ENCODE measurements around the gene MDH1.
"Not testable (repeated sequence)": the region's sequence is repeated elsewhere in the genome, so short reads cannot be mapped to it uniquely, and the experiment has no call there.

The MDH1 gene

DNA sequence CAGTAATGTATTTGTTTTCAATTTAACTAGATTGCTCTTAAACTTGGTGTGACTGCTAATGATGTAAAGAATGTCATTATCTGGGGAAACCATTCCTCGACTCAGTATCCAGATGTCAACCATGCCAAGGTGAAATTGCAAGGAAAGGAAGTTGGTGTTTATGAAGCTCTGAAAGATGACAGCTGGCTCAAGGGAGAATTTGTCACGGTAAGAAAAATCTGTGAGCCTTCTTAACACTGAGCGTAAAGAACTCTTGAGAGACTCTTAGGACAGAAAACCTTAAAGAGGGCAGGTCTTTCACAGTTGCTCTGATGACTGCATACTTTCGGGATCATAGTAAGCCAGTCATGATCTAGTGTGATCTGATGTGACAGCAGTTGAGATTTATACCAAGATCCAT is 15.9 kb downstream of the MDH1 start:
- H3K27ac ChIP-seq (ENCODE audit: low read depth, low read length), result no peak overlapping the region
- H3K4me3 ChIP-seq (ENCODE audit: low read depth in 1 of 5, low read length in 5 of 5), result no peak overlapping the region
- no peak overlapping the region for H3K9ac ChIP-seq (ENCODE audit: low read length in 5 of 5)
- H3K36me3 ChIP-seq (ENCODE audit: control insufficient read depth in 5 of 5, insufficient read depth in 5 of 5, low read length in 5 of 5), result peaks cover 56 to 70% (median 60%) of the 10 kb centered on the region in 5 donors
- no peaks in the 10 kb centered on the region for H3K27me3 ChIP-seq (ENCODE audit: control insufficient read depth in 5 of 5, insufficient read depth in 4 of 5, low read length in 5 of 5)
- H3K9me3 ChIP-seq (ENCODE audit: control insufficient read depth in 5 of 5, low read length in 5 of 5), result no peaks in the 10 kb centered on the region
- H3K4me1 ChIP-seq (ENCODE audit: control insufficient read depth in 5 of 5, insufficient read depth in 5 of 5, low read length in 5 of 5), result peaks cover 0 to 27% (median 0%) of the 10 kb centered on the region in 5 donors

DNA sequence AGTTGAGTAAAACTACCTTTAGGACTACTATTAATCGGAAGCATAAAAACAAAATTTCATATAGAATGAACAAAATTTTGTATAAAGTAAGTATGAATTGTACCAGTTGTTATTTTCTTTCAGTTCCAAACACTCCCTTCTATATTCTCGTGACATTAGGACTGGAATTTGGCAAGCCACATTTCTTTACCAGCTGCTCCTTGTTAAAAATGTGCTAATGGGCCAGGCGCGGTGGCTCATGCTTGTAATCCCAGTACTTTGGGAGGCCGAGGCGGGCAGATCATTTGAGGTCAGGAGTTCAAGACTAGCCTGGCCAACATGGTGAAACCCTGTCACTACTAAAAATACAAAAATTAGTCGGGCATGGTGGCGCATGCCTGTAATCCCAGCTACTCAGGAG is 20.1 kb downstream of the MDH1 start:
- not testable (repeated sequence) for H3K27me3 ChIP-seq (ENCODE audit: control insufficient read depth in 5 of 5, insufficient read depth in 4 of 5, low read length in 5 of 5); H3K9me3 ChIP-seq (ENCODE audit: control insufficient read depth in 5 of 5, low read length in 5 of 5); H3K27ac ChIP-seq (ENCODE audit: low read depth, low read length); H3K4me3 ChIP-seq (ENCODE audit: low read depth in 1 of 5, low read length in 5 of 5); H3K9ac ChIP-seq (ENCODE audit: low read length in 5 of 5)
- H3K4me1 ChIP-seq (ENCODE audit: control insufficient read depth in 5 of 5, insufficient read depth in 5 of 5, low read length in 5 of 5), result peaks cover 0 to 19% (median 6%) of the 10 kb centered on the region in 5 donors
- H3K36me3 ChIP-seq (ENCODE audit: control insufficient read depth in 5 of 5, insufficient read depth in 5 of 5, low read length in 5 of 5), result peaks cover 28 to 36% (median 33%) of the 10 kb centered on the region in 5 donors

DNA sequence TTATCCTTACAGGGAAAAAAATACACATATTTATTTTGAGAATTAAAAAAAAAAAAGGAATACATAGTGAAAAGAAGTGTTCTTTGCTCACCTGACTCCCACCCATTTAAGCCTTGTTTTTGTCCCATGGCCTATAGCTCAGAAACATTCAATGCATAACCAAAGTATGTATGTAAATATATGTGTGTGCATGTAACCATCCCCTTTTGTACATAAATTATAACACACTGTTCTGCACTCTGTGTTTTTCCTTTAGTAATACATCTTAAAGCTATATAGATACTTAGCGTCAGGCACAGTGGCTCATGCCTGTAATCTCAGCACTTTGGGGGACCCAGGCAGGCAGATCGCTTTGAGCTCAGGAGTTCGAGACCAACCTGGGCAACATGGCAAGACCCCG is 21.8 kb downstream of the MDH1 start:
- Histone ChIP-seq H3K4me1 (ENCODE audit: control insufficient read depth in 5 of 5, insufficient read depth in 5 of 5, low read length in 5 of 5) (peaks cover 0 to 29% (median 10%) of the 10 kb centered on the region in 5 donors), H3K4me3 (ENCODE audit: low read depth in 1 of 5, low read length in 5 of 5) (no peak overlapping the region), H3K9ac (ENCODE audit: low read length in 5 of 5) (no peak overlapping the region), H3K9me3 (ENCODE audit: control insufficient read depth in 5 of 5, low read length in 5 of 5) (no peaks in the 10 kb centered on the region), H3K36me3 (ENCODE audit: control insufficient read depth in 5 of 5, insufficient read depth in 5 of 5, low read length in 5 of 5) (peaks cover 13 to 20% (median 17%) of the 10 kb centered on the region in 5 donors), H3K27me3 (ENCODE audit: control insufficient read depth in 5 of 5, insufficient read depth in 4 of 5, low read length in 5 of 5) (no peaks in the 10 kb centered on the region), H3K27ac (ENCODE audit: low read depth, low read length) (no peak overlapping the region)

DNA sequence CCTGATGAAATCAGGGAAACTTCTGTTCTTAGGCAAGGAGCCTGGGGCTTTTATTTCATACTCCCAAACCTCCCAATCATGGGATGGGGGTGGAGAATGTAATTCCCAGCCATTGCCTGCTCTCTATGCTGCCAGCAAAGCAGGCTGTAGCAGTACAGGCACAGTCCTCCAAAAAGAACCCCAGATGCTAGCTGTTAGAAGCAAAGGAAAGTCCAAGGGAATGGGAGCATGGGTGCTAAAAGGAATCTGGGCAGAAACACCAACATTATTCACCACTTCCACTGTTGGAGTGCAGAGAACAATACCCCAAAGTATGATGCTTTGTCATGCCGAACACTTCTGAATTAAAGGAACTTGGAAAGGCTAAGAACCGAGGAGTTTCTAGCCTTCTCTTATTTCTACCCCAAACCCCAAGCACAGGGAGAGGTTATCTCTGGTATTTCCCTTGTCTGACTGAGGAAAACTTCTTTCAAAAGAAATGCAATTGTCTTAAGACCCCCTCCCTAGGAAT is 24.7 kb downstream of the MDH1 start:
- no peak overlapping the region for H3K9ac ChIP-seq (ENCODE audit: low read length in 5 of 5)
- H3K9me3 ChIP-seq (ENCODE audit: control insufficient read depth in 5 of 5, low read length in 5 of 5), result no peaks in the 10 kb centered on the region
- H3K36me3 ChIP-seq (ENCODE audit: control insufficient read depth in 5 of 5, insufficient read depth in 5 of 5, low read length in 5 of 5), result peaks cover 0 to 4% (median 0%) of the 10 kb centered on the region in 5 donors
- H3K27ac ChIP-seq (ENCODE audit: low read depth, low read length), result peak overlapping the region; percentile 32
- H3K4me3 ChIP-seq (ENCODE audit: low read depth in 1 of 5, low read length in 5 of 5), result no peak overlapping the region
- peaks cover 0 to 25% (median 10%) of the 10 kb centered on the region in 5 donors for H3K4me1 ChIP-seq (ENCODE audit: control insufficient read depth in 5 of 5, insufficient read depth in 5 of 5, low read length in 5 of 5)
- no peaks in the 10 kb centered on the region for H3K27me3 ChIP-seq (ENCODE audit: control insufficient read depth in 5 of 5, insufficient read depth in 4 of 5, low read length in 5 of 5)

DNA sequence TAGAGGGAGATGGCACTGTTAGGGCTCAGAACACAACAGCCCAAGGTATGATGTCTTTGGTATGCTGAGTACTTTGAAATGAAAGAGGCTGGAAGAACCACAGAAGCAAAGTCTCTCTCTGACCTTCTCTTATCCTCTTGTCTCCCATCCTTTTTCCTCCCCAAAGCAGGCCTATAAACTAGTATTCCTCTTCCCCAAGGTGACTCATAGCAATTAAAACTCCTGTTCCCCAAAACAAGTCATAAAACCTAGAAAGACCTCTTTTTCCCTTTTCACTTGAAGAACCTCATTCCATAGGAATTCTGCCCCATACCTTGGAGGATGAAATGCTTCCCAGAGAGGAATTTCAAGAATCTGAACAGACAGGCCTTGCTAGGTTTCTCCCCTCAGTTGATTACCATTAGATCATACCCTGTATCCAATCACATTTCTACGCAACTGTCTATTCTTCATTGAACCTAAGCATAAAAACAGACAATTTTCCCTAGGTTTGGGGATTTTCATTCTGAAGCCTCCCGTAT is 25.7 kb downstream of the MDH1 start:
- Histone ChIP-seq H3K4me3 (ENCODE audit: low read depth in 1 of 5, low read length in 5 of 5) (no peak overlapping the region), H3K9ac (ENCODE audit: low read length in 5 of 5) (no peak overlapping the region), H3K9me3 (ENCODE audit: control insufficient read depth in 5 of 5, low read length in 5 of 5) (no peaks in the 10 kb centered on the region), H3K27ac (ENCODE audit: low read depth, low read length) (peak overlapping the region; percentile 32), H3K27me3 (ENCODE audit: control insufficient read depth in 5 of 5, insufficient read depth in 4 of 5, low read length in 5 of 5) (no peaks in the 10 kb centered on the region), H3K36me3 (ENCODE audit: control insufficient read depth in 5 of 5, insufficient read depth in 5 of 5, low read length in 5 of 5) (peaks cover 0 to 4% (median 0%) of the 10 kb centered on the region in 5 donors), H3K4me1 (ENCODE audit: control insufficient read depth in 5 of 5, insufficient read depth in 5 of 5, low read length in 5 of 5) (peaks cover 0 to 21% (median 9%) of the 10 kb centered on the region in 5 donors)

DNA sequence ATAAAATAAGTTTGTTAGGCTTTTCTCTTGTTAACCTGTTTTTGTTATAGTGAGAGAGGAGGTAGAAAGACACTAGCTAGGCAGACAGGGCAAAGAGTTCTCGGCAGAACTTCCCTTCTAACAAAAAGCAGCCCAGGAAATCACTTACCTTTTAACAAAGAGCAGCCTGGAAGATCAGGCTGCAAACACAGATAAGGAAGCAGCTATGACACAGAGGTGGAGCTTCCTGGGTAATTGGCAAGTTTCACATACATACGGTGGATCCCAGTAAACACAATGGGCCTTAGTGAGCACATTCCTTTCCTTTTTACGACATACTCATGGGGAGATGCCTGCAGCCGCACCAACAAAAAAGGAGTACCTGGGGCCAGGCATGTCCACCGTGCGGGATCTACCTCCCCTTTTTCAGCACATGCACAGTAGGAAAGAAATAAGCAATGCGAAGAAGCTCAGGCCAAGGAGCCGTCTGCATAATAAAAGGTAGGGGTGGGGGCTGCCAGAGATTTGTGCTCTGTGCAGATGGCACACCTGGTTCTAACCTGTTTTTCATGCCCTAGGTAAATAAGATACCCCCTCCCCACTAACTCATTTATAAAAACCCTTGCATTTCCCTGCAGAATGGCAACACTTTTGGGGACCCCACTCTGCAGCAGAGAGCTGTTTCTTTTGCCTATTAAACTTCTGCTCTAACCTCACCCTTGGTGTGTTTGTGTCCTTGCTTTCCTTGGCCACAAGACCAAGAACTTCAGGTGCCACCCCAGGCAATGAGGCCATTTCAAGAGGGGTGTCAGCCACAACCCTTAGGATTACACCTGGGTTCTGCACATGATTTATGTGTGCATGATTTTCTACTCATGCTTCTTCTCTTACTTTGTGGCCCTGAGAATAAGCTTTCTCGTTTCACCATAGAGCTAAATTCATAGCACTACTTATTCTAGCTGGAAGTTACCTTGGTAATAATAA is 26.5 kb downstream of the MDH1 start:
- peaks cover 0 to 21% (median 9%) of the 10 kb centered on the region in 5 donors for H3K4me1 ChIP-seq (ENCODE audit: control insufficient read depth in 5 of 5, insufficient read depth in 5 of 5, low read length in 5 of 5)
- H3K9ac ChIP-seq (ENCODE audit: low read length in 5 of 5), result no peak overlapping the region
- no peak overlapping the region for H3K27ac ChIP-seq (ENCODE audit: low read depth, low read length)
- H3K4me3 ChIP-seq (ENCODE audit: low read depth in 1 of 5, low read length in 5 of 5), result no peak overlapping the region
- H3K27me3 ChIP-seq (ENCODE audit: control insufficient read depth in 5 of 5, insufficient read depth in 4 of 5, low read length in 5 of 5), result no peaks in the 10 kb centered on the region
- peaks cover 0 to 2% (median 0%) of the 10 kb centered on the region in 5 donors for H3K36me3 ChIP-seq (ENCODE audit: control insufficient read depth in 5 of 5, insufficient read depth in 5 of 5, low read length in 5 of 5)
- H3K9me3 ChIP-seq (ENCODE audit: control insufficient read depth in 5 of 5, low read length in 5 of 5), result no peaks in the 10 kb centered on the region

DNA sequence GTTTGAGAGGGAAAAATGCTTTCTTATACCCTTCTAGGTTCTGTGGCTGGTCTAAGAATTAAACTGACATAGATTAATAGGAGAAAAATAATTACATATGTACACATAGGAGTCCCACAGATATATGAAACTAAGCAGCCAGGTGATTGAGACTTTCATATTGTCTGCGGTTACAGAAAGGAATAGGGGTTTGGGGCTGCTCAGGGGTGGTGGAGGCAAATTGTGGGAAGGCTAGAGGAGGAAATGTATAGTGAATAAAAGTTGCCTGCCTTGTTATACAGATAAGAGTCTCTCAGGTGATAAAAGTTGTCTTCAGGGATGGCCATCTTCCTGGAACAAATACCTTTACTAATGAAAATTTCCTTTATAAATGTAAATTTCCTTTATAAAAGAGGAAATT is 28.6 kb downstream of the MDH1 start:
- Histone ChIP-seq H3K27me3 (ENCODE audit: control insufficient read depth in 5 of 5, insufficient read depth in 4 of 5, low read length in 5 of 5) (no peaks in the 10 kb centered on the region), H3K4me3 (ENCODE audit: low read depth in 1 of 5, low read length in 5 of 5) (no peak overlapping the region), H3K36me3 (ENCODE audit: control insufficient read depth in 5 of 5, insufficient read depth in 5 of 5, low read length in 5 of 5) (peaks cover 0 to 3% (median 0%) of the 10 kb centered on the region in 5 donors), H3K27ac (ENCODE audit: low read depth, low read length) (no peak overlapping the region), H3K9me3 (ENCODE audit: control insufficient read depth in 5 of 5, low read length in 5 of 5) (no peaks in the 10 kb centered on the region), H3K4me1 (ENCODE audit: control insufficient read depth in 5 of 5, insufficient read depth in 5 of 5, low read length in 5 of 5) (peaks cover 0 to 21% (median 9%) of the 10 kb centered on the region in 5 donors), H3K9ac (ENCODE audit: low read length in 5 of 5) (no peak overlapping the region)

DNA sequence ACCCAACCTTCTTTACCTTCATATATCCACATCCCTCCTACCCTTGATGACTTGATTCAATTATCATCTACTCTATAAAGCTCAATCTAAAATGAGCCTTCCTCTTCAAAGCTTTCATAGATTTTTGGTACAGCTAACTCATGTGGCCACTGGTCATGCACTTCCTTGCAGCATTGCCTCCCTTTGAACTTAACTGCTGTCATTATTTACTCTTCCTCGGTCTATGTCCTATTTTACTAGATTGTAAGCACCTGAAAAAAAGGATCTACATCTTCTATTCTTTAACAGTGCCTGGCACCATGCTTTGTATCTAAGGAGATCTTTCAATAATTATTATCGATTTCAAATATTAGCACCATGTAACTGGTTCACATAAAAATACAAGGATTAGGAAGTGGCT is 30.6 kb downstream of the MDH1 start:
- peaks cover 0 to 3% (median 0%) of the 10 kb centered on the region in 5 donors for H3K36me3 ChIP-seq (ENCODE audit: control insufficient read depth in 5 of 5, insufficient read depth in 5 of 5, low read length in 5 of 5)

DNA sequence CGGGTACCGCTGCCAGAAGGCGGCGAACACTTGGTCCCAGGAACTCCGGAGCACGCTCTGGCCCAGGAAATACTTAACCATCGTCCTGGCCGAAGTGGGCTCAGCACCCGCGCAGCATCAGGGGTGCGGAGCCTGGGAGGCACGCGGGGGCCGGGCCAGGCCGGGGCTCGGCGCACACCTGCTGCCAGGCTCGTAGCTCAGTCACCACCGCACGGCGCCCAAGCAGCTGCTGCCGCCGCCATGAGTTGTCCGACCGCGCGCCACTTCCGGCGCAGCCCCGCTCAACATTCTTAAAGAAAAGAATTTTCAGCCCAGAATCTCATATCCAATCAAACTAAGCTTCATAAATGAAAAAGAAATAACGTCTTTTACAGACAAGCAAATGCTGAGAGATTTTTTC is 34.0 kb downstream of the MDH1 start:
- Histone ChIP-seq H3K4me3 (ENCODE audit: low read depth in 1 of 5, low read length in 5 of 5) (no peak overlapping the region), H3K36me3 (ENCODE audit: control insufficient read depth in 5 of 5, insufficient read depth in 5 of 5, low read length in 5 of 5) (peaks cover 0 to 4% (median 0%) of the 10 kb centered on the region in 5 donors), H3K4me1 (ENCODE audit: control insufficient read depth in 5 of 5, insufficient read depth in 5 of 5, low read length in 5 of 5) (no peaks in the 10 kb centered on the region), H3K9ac (ENCODE audit: low read length in 5 of 5) (no peak overlapping the region), H3K27ac (ENCODE audit: low read depth, low read length) (no peak overlapping the region), H3K27me3 (ENCODE audit: control insufficient read depth in 5 of 5, insufficient read depth in 4 of 5, low read length in 5 of 5) (no peaks in the 10 kb centered on the region), H3K9me3 (ENCODE audit: control insufficient read depth in 5 of 5, low read length in 5 of 5) (no peaks in the 10 kb centered on the region)

More for the DNA sequence above, 30.6 kb downstream of the MDH1 start:
- Histone ChIP-seq H3K9ac (ENCODE audit: low read length in 5 of 5) (no peak overlapping the region), H3K4me1 (ENCODE audit: control insufficient read depth in 5 of 5, insufficient read depth in 5 of 5, low read length in 5 of 5) (peaks cover 0 to 6% (median 2%) of the 10 kb centered on the region in 5 donors), H3K27ac (ENCODE audit: low read depth, low read length) (no peak overlapping the region), H3K27me3 (ENCODE audit: control insufficient read depth in 5 of 5, insufficient read depth in 4 of 5, low read length in 5 of 5) (no peaks in the 10 kb centered on the region), H3K9me3 (ENCODE audit: control insufficient read depth in 5 of 5, low read length in 5 of 5) (no peaks in the 10 kb centered on the region), H3K4me3 (ENCODE audit: low read depth in 1 of 5, low read length in 5 of 5) (no peak overlapping the region)

DNA sequence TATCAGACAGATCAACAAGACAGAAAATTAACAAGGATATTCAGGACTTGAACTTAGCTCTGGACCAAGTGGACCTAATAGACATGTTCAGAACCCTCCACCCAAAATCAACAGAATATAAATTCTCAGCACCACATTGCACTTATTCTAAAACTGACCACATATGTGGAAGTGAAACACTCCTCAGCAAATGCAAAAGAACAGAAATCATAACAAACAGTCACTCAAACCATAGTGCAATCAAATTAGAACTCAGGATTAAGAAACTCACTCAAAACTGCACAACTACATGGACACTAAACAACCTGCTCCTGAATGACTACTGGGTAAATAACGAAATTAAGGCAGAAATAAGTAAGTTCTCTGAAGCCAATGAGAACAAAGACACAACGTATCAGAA is 35.0 kb downstream of the MDH1 start:
- not testable (repeated sequence) for H3K9ac ChIP-seq (ENCODE audit: low read length in 5 of 5); H3K36me3 ChIP-seq (ENCODE audit: control insufficient read depth in 5 of 5, insufficient read depth in 5 of 5, low read length in 5 of 5); H3K9me3 ChIP-seq (ENCODE audit: control insufficient read depth in 5 of 5, low read length in 5 of 5); H3K27ac ChIP-seq (ENCODE audit: low read depth, low read length); H3K4me1 ChIP-seq (ENCODE audit: control insufficient read depth in 5 of 5, insufficient read depth in 5 of 5, low read length in 5 of 5); H3K4me3 ChIP-seq (ENCODE audit: low read depth in 1 of 5, low read length in 5 of 5); H3K27me3 ChIP-seq (ENCODE audit: control insufficient read depth in 5 of 5, insufficient read depth in 4 of 5, low read length in 5 of 5)

Data from subcutaneous abdominal adipose tissue (tissue), 5 donors.